Tibial nerve (tissue), 4 donors: Measurements from ENCODE around the gene CCDC57. TPM values are rescaled to one million over a fixed set of nuclear protein-coding genes. Genes with fewer than 3 reads are reported as not detected.

Experiments
- DNase-seq, 2 donors: peaks; one replicate each; pipeline ENCODE4 v3.0.0-alpha.2; 2019; ENCODE audit warnings: low spot score in 2 of 2
- H3K27ac ChIP-seq, 4 donors: fragments of 200-600 bp; sonication (generic) in 3 of 4; one replicate each; pipeline ENCODE4 v1.5.1; 2017 to 2019; ENCODE audit warnings: mild to moderate bottlenecking in 1 of 4
- H3K27me3 ChIP-seq, 2 donors: fragments of 200-600 bp; sonication (generic) in 1 of 2; one replicate each; pipeline versions ENCODE4 v1.5.1 to v1.6.0; 2017 to 2019
- H3K36me3 ChIP-seq, 3 donors: fragments of 200-600 bp; sonication (generic); one replicate each; pipeline ENCODE4 v1.5.1; 2018 to 2019
- H3K4me1 ChIP-seq, 4 donors: fragments of 200-600 bp; sonication (generic) in 3 of 4; one replicate each; pipeline ENCODE4 v1.5.1; 2017 to 2019
- H3K4me3 ChIP-seq, 4 donors: fragments of 200-600 bp; sonication (generic) in 3 of 4; one replicate each; pipeline ENCODE4 v1.5.1; 2017 to 2019; ENCODE audit warnings: mild to moderate bottlenecking in 1 of 4, moderate library complexity in 1 of 4
- H3K9me3 ChIP-seq, 4 donors: fragments of 200-600 bp; sonication (generic) in 3 of 4; one replicate each; pipeline ENCODE4 v1.5.1; 2017 to 2019
- CTCF ChIP-seq, 5 experiments: fragments of 200-600 bp in 3 of 5; fragments of 450-650 bp in 2 of 5; sonication (generic) in 3 of 5; IDR thresholded peaks; one replicate each; pipeline ENCODE4 v1.5.1; 2016 to 2019; ENCODE audit warnings: antibody characterized with exemption in 5 of 5, mild to moderate bottlenecking in 3 of 5, moderate library complexity in 2 of 5
- EP300 ChIP-seq, 2 donors: sonication (generic); formaldehyde crosslinking; IDR thresholded peaks; one replicate each; pipeline ENCODE4 v1.6.1; 2017; ENCODE audit warnings: antibody characterized with exemption in 2 of 2, mild to moderate bottlenecking in 1 of 2
- POLR2A ChIP-seq, 2 donors: fragments of 450-650 bp; IDR thresholded peaks; one replicate each; pipeline ENCODE4 v1.6.1; 2017; ENCODE audit warnings: antibody characterized with exemption in 2 of 2, mild to moderate bottlenecking in 2 of 2, moderate library complexity in 2 of 2
- WGBS, 2 donors: methylation state at CpG; one replicate each; pipeline ENCODE4 v1.1.5; 2018; 5-methylcytosine and 5-hydroxymethylcytosine counted together
- total RNA-seq, 4 donors: library from RNA; depleted of rRNA; stranded (reverse); fragments of >200 nt; gene quantifications; one replicate each; pipeline ENCODE4 v1.1.0, GENCODE V29; 2016

Gene CCDC57
- total RNA-seq, 4 donors from 2014 or later: 33.5 to 91.2 (median 47.9) TPM

GRCh38 chr17:82056729-82057621 is 155.7 kb downstream of the CCDC57 start:
- Histone ChIP-seq H3K4me1 (peaks cover 3 to 29% (median 14%) of the 10 kb centered on the region in 4 donors), H3K9me3 (no peaks in the 10 kb centered on the region), H3K4me3 (no peak overlapping the region), H3K27me3 (no peaks in the 10 kb centered on the region), H3K27ac (no peak overlapping the region), H3K36me3 (peaks cover 0 to 90% (median 42%) of the 10 kb centered on the region in 3 donors)
- WGBS, 2 donors: 64 to 83% methylated on average over 10 to 21 of the region's 29 CpGs
- TF ChIP-seq CTCF (IDR thresholded peaks at IDR 0.05): no peak
- TF ChIP-seq POLR2A (IDR thresholded peaks at IDR 0.05): no peak
- TF ChIP-seq EP300 (IDR thresholded peaks at IDR 0.05): no peak
- no peak for DNase-seq

GRCh38 chr17:82055965-82056728 is 156.5 kb downstream of the CCDC57 start:
- peaks cover 0 to 82% (median 39%) of the 10 kb centered on the region in 3 donors for H3K36me3 ChIP-seq
- DNase-seq: no peak
- TF ChIP-seq POLR2A (IDR thresholded peaks at IDR 0.05) (no peak), CTCF (IDR thresholded peaks at IDR 0.05) (no peak), EP300 (IDR thresholded peaks at IDR 0.05) (no peak)
- no peaks in the 10 kb centered on the region for H3K27me3 ChIP-seq
- H3K27ac ChIP-seq: no peak overlapping the region
- H3K4me1 ChIP-seq: peaks cover 3 to 31% (median 14%) of the 10 kb centered on the region in 4 donors
- no peaks in the 10 kb centered on the region for H3K9me3 ChIP-seq
- WGBS, 2 donors: 89 to 91% methylated on average over 20 to 25 of the region's 28 CpGs
- H3K4me3 ChIP-seq: no peak overlapping the region

- Histone ChIP-seq H3K4me1 (peaks cover 3 to 39% (median 18%) of the 10 kb centered on the region in 4 donors), H3K36me3 (peaks cover 0 to 76% (median 32%) of the 10 kb centered on the region in 3 donors), H3K27me3 (no peaks in the 10 kb centered on the region), H3K27ac (no peak overlapping the region), H3K9me3 (no peaks in the 10 kb centered on the region), H3K4me3 (no peak overlapping the region)
- 80 to 83% methylated on average over 21 to 22 of the region's 26 CpGs for WGBS, 2 donors
- DNase-seq: no peak
- no peak for TF ChIP-seq EP300 (IDR thresholded peaks at IDR 0.05)
- TF ChIP-seq POLR2A (IDR thresholded peaks at IDR 0.05): no peak
- no peak for TF ChIP-seq CTCF (IDR thresholded peaks at IDR 0.05)
Measured at GRCh38 chr17:82055023-82055964, 157.3 kb downstream of the CCDC57 start.

- no peak for DNase-seq
- Histone ChIP-seq H3K4me1 (peaks cover 3 to 47% (median 19%) of the 10 kb centered on the region in 4 donors), H3K27ac (no peak overlapping the region), H3K27me3 (no peaks in the 10 kb centered on the region), H3K9me3 (no peaks in the 10 kb centered on the region), H3K4me3 (no peak overlapping the region), H3K36me3 (peaks cover 0 to 76% (median 25%) of the 10 kb centered on the region in 3 donors)
- no peak for TF ChIP-seq POLR2A (IDR thresholded peaks at IDR 0.05)
- TF ChIP-seq CTCF (IDR thresholded peaks at IDR 0.05): no peak
- TF ChIP-seq EP300 (IDR thresholded peaks at IDR 0.05): no peak
- WGBS, 2 donors: 87 to 88% methylated on average over 27 to 35 of the region's 38 CpGs
Measured at GRCh38 chr17:82054351-82055022, 158.2 kb downstream of the CCDC57 start.
